Measurements from ENCODE around the gene KAT6B.
"Not testable (repeated sequence)": the region's sequence is repeated elsewhere in the genome, so short reads cannot be mapped to it uniquely, and the experiment has no call there.

Gene KAT6B

GRCh38 chr10:74893329-74893728 lies 66.9 kb downstream of the KAT6B start:
- ATAC-seq, result not testable (repeated sequence)

- no peak for ATAC-seq
Measured at GRCh38 chr10:74896788-74897527, 70.6 kb downstream of the KAT6B start.

- peak; percentile 82 to 83 for ATAC-seq
Measured at GRCh38 chr10:74898201-74898976, 72.0 kb downstream of the KAT6B start.

- peak; percentile 61 to 73 for ATAC-seq
Measured at GRCh38 chr10:74900297-74900696, 73.9 kb downstream of the KAT6B start.

GRCh38 chr10:74901301-74901700 lies 74.9 kb downstream of the KAT6B start:
- ATAC-seq, result peak; percentile 50 to 51

- no peak for ATAC-seq
Measured at GRCh38 chr10:74901867-74902450, 75.6 kb downstream of the KAT6B start.

- ATAC-seq, result no peak
Measured at GRCh38 chr10:74903491-74903890, 77.1 kb downstream of the KAT6B start.

- no peak for ATAC-seq
Measured at GRCh38 chr10:74906611-74907198, 80.3 kb downstream of the KAT6B start.

GRCh38 chr10:74909670-74910069 lies 83.3 kb downstream of the KAT6B start:
- no peak for ATAC-seq

GRCh38 chr10:74910241-74910975 lies 84.0 kb downstream of the KAT6B start:
- ATAC-seq, result no peak

- no peak for ATAC-seq
Measured at GRCh38 chr10:74910976-74911350, 84.6 kb downstream of the KAT6B start.

GRCh38 chr10:74912182-74912581 lies 85.8 kb downstream of the KAT6B start:
- no peak for ATAC-seq

- no peak for ATAC-seq
Measured at GRCh38 chr10:74912682-74913081, 86.3 kb downstream of the KAT6B start.

- ATAC-seq, result peak in 1 of 2 donors; percentile 38
Measured at GRCh38 chr10:74913377-74913979, 87.1 kb downstream of the KAT6B start.

GRCh38 chr10:74916283-74916682 lies 89.9 kb downstream of the KAT6B start:
- ATAC-seq, result no peak

GRCh38 chr10:74917481-74918077 lies 91.2 kb downstream of the KAT6B start:
- ATAC-seq, result no peak

GRCh38 chr10:74919671-74920070 lies 93.3 kb downstream of the KAT6B start:
- ATAC-seq, result no peak

GRCh38 chr10:74921070-74921469 lies 94.7 kb downstream of the KAT6B start:
- ATAC-seq, result not testable (repeated sequence)

GRCh38 chr10:74921744-74922143 lies 95.3 kb downstream of the KAT6B start:
- no peak for ATAC-seq

- ATAC-seq, result no peak
Measured at GRCh38 chr10:74922921-74923320, 96.5 kb downstream of the KAT6B start.

- no peak for ATAC-seq
Measured at GRCh38 chr10:74923556-74923955, 97.2 kb downstream of the KAT6B start.
